Stimulated activated CD4-positive, alpha-beta T cell treated with anti-CD3 and anti-CD28 coated beads, Interleukin-4, amount 100 ng/mL, for 48 hours (primary cell): Measurements from ENCODE around the gene SHC4.
"Not testable (repeated sequence)": the region's sequence is repeated elsewhere in the genome, so short reads cannot be mapped to it uniquely, and the experiment has no call there.

Experiments used
- DNase-seq, 2 donors: peaks; one replicate each; pipeline ENCODE4 v3.0.0-alpha.2; 2020; ENCODE audit warnings: low read depth in 2 of 2

The SHC4 gene

GRCh38 chr15:48883699-48884098 is 80.0 kb downstream of the SHC4 start:
- DNase-seq, result no peak

- DNase-seq, result no peak
Measured at GRCh38 chr15:48880070-48880634, 83.6 kb downstream of the SHC4 start.

- peak; percentile 87 for DNase-seq
Measured at GRCh38 chr15:48877630-48878595, 85.8 kb downstream of the SHC4 start, which contains the start of gene EID1. Gene EID1 (plus strand): TSS chr15:48878134. CDS start chr15:48878177, 43 bp downstream.

- DNase-seq, result no peak
Measured at GRCh38 chr15:48876057-48876456, 87.7 kb downstream of the SHC4 start.

- DNase-seq, result no peak
Measured at GRCh38 chr15:48875241-48875960, 88.3 kb downstream of the SHC4 start.

- DNase-seq, result no peak
Measured at GRCh38 chr15:48872632-48873031, 91.1 kb downstream of the SHC4 start.

- DNase-seq, result no peak
Measured at GRCh38 chr15:48871542-48871941, 92.2 kb downstream of the SHC4 start.

GRCh38 chr15:48869966-48870365 is 93.8 kb downstream of the SHC4 start:
- DNase-seq, result no peak

GRCh38 chr15:48868536-48868935 is 95.2 kb downstream of the SHC4 start:
- no peak for DNase-seq

- no peak for DNase-seq
Measured at GRCh38 chr15:48868023-48868422, 95.7 kb downstream of the SHC4 start.

- DNase-seq, result no peak
Measured at GRCh38 chr15:48866141-48866563, 97.6 kb downstream of the SHC4 start.

GRCh38 chr15:48865370-48866079 is 98.2 kb downstream of the SHC4 start:
- DNase-seq, result no peak

GRCh38 chr15:48862705-48863104 is 101.0 kb downstream of the SHC4 start:
- peak in 1 of 2 donors; percentile 9 for DNase-seq

GRCh38 chr15:48861813-48862431 is 101.8 kb downstream of the SHC4 start:
- DNase-seq, result peak in 1 of 2 donors; percentile 34

- DNase-seq, result no peak
Measured at GRCh38 chr15:48859426-48859825, 104.3 kb downstream of the SHC4 start.

GRCh38 chr15:48858401-48858800 is 105.3 kb downstream of the SHC4 start:
- DNase-seq, result no peak

- no peak for DNase-seq
Measured at GRCh38 chr15:48856942-48857341, 106.8 kb downstream of the SHC4 start.

- no peak for DNase-seq
Measured at GRCh38 chr15:48855501-48856440, 107.9 kb downstream of the SHC4 start.

GRCh38 chr15:48854434-48854833 is 109.3 kb downstream of the SHC4 start:
- not testable (repeated sequence) for DNase-seq

- DNase-seq, result no peak
Measured at GRCh38 chr15:48851956-48852355, 111.8 kb downstream of the SHC4 start.
